ENCODE measurements around the gene DPF3. TPM values are rescaled to one million over a fixed set of nuclear protein-coding genes. Genes with fewer than 3 reads are reported as not detected.

Gene DPF3
- total RNA-seq, 6 experiments from 2014 or later, result 1.2 to 5.7 (median 2.9) TPM

GRCh38 chr14:72777636-72778035, 116.3 kb downstream of the DPF3 start:
- 100% methylated on average over 1 of the region's 2 CpGs for WGBS (ENCODE audit: insufficient coverage, low coverage, low lambda C conversion rate, missing lambda C conversion rate)
- Histone ChIP-seq H3K27ac (no peak overlapping the region), H3K4me3 (no peak overlapping the region), H3K9me3 (no peaks in the 10 kb centered on the region), H3K27me3 (no peaks in the 10 kb centered on the region), H3K36me3 (no peaks in the 10 kb centered on the region), H3K4me1 (peaks cover 0 to 19% (median 7%) of the 10 kb centered on the region in 4 donors)
- TF ChIP-seq, protein P1, sequence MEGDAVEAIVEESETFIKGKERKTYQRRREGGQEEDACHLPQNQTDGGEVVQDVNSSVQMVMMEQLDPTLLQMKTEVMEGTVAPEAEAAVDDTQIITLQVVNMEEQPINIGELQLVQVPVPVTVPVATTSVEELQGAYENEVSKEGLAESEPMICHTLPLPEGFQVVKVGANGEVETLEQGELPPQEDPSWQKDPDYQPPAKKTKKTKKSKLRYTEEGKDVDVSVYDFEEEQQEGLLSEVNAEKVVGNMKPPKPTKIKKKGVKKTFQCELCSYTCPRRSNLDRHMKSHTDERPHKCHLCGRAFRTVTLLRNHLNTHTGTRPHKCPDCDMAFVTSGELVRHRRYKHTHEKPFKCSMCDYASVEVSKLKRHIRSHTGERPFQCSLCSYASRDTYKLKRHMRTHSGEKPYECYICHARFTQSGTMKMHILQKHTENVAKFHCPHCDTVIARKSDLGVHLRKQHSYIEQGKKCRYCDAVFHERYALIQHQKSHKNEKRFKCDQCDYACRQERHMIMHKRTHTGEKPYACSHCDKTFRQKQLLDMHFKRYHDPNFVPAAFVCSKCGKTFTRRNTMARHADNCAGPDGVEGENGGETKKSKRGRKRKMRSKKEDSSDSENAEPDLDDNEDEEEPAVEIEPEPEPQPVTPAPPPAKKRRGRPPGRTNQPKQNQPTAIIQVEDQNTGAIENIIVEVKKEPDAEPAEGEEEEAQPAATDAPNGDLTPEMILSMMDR (IDR thresholded peaks at IDR 0.05), result no peak
- no peak for TF ChIP-seq POLR2A (IDR thresholded peaks at IDR 0.05)
- no peak for DNase-seq
- no peak for ATAC-seq
- intact Hi-C loops (cut with DNase I), result no loop called here

GRCh38 chr14:72776701-72777261, 117.1 kb downstream of the DPF3 start:
- H3K4me1 ChIP-seq, result peaks cover 0 to 19% (median 7%) of the 10 kb centered on the region in 4 donors
- H3K4me3 ChIP-seq, result no peak overlapping the region
- ATAC-seq, result peak; percentile 87 to 96 (median 94)
- H3K9me3 ChIP-seq, result no peaks in the 10 kb centered on the region
- no peaks in the 10 kb centered on the region for H3K27me3 ChIP-seq
- DNase-seq, result peak in 2 of 3 donors; percentile 31 to 71
- no peaks in the 10 kb centered on the region for H3K36me3 ChIP-seq
- TF ChIP-seq, protein P1 (IDR thresholded peaks at IDR 0.05), result no peak
- TF ChIP-seq POLR2A (IDR thresholded peaks at IDR 0.05), result no peak
- intact Hi-C loops (cut with DNase I), result no loop called here
- peak overlapping the region in 2 of 3 donors; percentile 3 to 41 for H3K27ac ChIP-seq
- 9% methylated on average over 8 of the region's 8 CpGs for WGBS (ENCODE audit: insufficient coverage, low coverage, low lambda C conversion rate, missing lambda C conversion rate)

DNA sequence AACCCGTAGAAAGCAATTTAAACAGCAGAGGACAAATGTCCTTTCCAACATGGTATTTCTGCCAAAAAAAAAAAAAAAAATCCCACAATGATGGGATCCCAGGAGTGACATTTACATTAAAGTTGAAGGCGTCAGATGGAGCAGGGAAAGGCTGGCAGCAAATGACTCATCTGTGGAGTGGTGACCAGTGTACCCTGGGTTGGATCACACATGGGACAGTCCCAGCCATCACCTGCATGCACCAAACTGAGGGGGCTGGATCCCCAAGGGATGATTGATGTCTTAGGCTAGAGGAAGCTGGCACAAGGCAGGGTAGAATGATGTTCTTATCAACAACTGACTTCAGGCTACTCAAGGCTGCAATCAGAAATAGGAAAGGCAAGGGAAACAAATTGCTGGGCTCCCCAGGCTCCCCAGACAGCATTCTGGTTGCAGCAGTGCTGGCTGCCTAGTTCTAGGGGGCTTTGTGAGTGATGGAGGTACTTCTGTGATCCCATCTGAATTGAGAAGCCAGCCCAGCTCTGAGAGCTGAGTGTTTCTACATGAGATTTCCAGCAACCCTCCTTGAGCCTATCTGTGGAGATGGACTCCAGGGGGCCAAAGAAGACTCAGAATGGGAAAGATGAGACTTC, 117.9 kb downstream of the DPF3 start:
- WGBS (ENCODE audit: insufficient coverage, low coverage, low lambda C conversion rate, missing lambda C conversion rate), result 39% methylated on average over 2 of the region's 2 CpGs

GRCh38 chr14:72774894-72775620, 118.8 kb downstream of the DPF3 start:
- Histone ChIP-seq H3K4me1 (peaks cover 0 to 19% (median 7%) of the 10 kb centered on the region in 4 donors), H3K4me3 (no peak overlapping the region), H3K36me3 (no peaks in the 10 kb centered on the region), H3K27me3 (no peaks in the 10 kb centered on the region), H3K9me3 (no peaks in the 10 kb centered on the region), H3K27ac (no peak overlapping the region)
- TF ChIP-seq POLR2A (IDR thresholded peaks at IDR 0.05), result no peak
- TF ChIP-seq, protein P1 (IDR thresholded peaks at IDR 0.05), result no peak
- intact Hi-C loops (cut with DNase I), result no loop called here
- no peak for DNase-seq
- WGBS (ENCODE audit: insufficient coverage, low coverage, low lambda C conversion rate, missing lambda C conversion rate), result 59% methylated on average over 6 of the region's 6 CpGs
- ATAC-seq, result no peak

More for the DNA sequence above, 117.9 kb downstream of the DPF3 start:
- TF ChIP-seq, protein P1 (IDR thresholded peaks at IDR 0.05), result no peak
- no peak for TF ChIP-seq POLR2A (IDR thresholded peaks at IDR 0.05)
- no peaks in the 10 kb centered on the region for H3K36me3 ChIP-seq
- H3K4me1 ChIP-seq, result peaks cover 0 to 19% (median 7%) of the 10 kb centered on the region in 4 donors
- no peaks in the 10 kb centered on the region for H3K9me3 ChIP-seq
- H3K27me3 ChIP-seq, result no peaks in the 10 kb centered on the region
- ATAC-seq, result peak; percentile 15 to 88 (median 48)
- DNase-seq, result peak in 1 of 3 donors; percentile 38
- H3K27ac ChIP-seq, result peak overlapping the region in 2 of 3 donors; percentile 3 to 41
- no peak overlapping the region for H3K4me3 ChIP-seq
- intact Hi-C loops (cut with DNase I), result no loop called here

Measured in right lobe of liver (tissue), 6 donors.